Measurements from ENCODE around the gene LOX.
A peak's percentile ranks its signal among the peaks of the same experiment; 100 is the strongest.

LOX gene

GRCh38 chr5:122078116-122079110 lies at the start of gene LOX:
LOX (minus strand) TSS chr5:122078259; CDS start chr5:122077985, 274 bp downstream.
- peak; percentile 61 for DNase-seq (ENCODE audit: low read depth)
- no peak for TF ChIP-seq CTCF (IDR thresholded peaks at IDR 0.05; ENCODE audit: insufficient read depth, low read depth, low read length, missing control alignments)
- H3K4me3 ChIP-seq (ENCODE audit: low read length), result peak within 1 kb of the TSS; percentile 69

- no peak overlapping the region for H3K4me3 ChIP-seq (ENCODE audit: low read length)
- no peak for DNase-seq (ENCODE audit: low read depth)
- no peak for TF ChIP-seq CTCF (IDR thresholded peaks at IDR 0.05; ENCODE audit: insufficient read depth, low read depth, low read length, missing control alignments)
These were observed 48.8 kb upstream of the LOX start for GRCh38 chr5:122126756-122127321.

GRCh38 chr5:122126177-122126755 lies 48.2 kb upstream of the LOX start:
- peak; percentile 16 for DNase-seq (ENCODE audit: low read depth)
- no peak for TF ChIP-seq CTCF (IDR thresholded peaks at IDR 0.05; ENCODE audit: insufficient read depth, low read depth, low read length, missing control alignments)
- no peak overlapping the region for H3K4me3 ChIP-seq (ENCODE audit: low read length)

- no peak for TF ChIP-seq CTCF (IDR thresholded peaks at IDR 0.05; ENCODE audit: insufficient read depth, low read depth, low read length, missing control alignments)
- no peak overlapping the region for H3K4me3 ChIP-seq (ENCODE audit: low read length)
- no peak for DNase-seq (ENCODE audit: low read depth)
These were observed 46.7 kb upstream of the LOX start for GRCh38 chr5:122124766-122125165.

- no peak for TF ChIP-seq CTCF (IDR thresholded peaks at IDR 0.05; ENCODE audit: insufficient read depth, low read depth, low read length, missing control alignments)
- peak; percentile 95 for DNase-seq (ENCODE audit: low read depth)
- no peak overlapping the region for H3K4me3 ChIP-seq (ENCODE audit: low read length)
These were observed 43.7 kb upstream of the LOX start for GRCh38 chr5:122121479-122122465.

GRCh38 chr5:122120957-122121356 lies 42.9 kb upstream of the LOX start:
- H3K4me3 ChIP-seq (ENCODE audit: low read length), result no peak overlapping the region
- TF ChIP-seq CTCF (IDR thresholded peaks at IDR 0.05; ENCODE audit: insufficient read depth, low read depth, low read length, missing control alignments), result no peak
- DNase-seq (ENCODE audit: low read depth), result peak; percentile 87
